NCI-H1436 (cell line): Measurements from ENCODE around the gene PSMD4.
"Not testable (repeated sequence)": the region's sequence is repeated elsewhere in the genome, so short reads cannot be mapped to it uniquely, and the experiment has no call there.

Source experiments
- DNase-seq: peaks from one replicate; lab custom pipeline; 2025; lab: John Stamatoyannopoulos, UW

The PSMD4 gene

DNA sequence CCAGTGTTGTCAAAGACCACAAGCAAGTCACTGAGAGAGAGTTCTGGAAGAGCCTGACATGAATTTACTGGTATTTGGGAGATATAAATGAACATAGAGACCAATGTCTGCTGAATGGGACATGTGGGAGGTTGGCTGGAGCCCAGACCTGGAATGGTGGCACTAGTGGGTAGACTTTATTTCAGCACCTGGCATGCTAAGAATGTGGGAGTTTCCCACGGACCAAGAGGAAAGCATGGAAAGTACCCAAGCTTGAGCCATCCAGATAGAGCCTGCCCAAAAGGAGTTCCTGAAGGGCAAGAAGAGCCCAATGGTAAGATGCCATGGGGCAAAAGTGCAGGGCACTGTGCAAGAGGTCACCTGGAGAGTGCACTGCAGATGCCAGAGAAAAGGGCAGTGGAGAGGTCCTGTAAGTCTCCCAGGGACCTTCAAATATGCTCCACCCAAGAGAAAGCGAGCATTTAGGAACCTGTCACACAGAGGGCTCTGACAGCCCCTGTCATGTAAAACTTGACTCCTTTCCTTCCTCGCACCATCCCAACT lies 19.5 kb downstream of the PSMD4 start:
- DNase-seq = no peak

DNA sequence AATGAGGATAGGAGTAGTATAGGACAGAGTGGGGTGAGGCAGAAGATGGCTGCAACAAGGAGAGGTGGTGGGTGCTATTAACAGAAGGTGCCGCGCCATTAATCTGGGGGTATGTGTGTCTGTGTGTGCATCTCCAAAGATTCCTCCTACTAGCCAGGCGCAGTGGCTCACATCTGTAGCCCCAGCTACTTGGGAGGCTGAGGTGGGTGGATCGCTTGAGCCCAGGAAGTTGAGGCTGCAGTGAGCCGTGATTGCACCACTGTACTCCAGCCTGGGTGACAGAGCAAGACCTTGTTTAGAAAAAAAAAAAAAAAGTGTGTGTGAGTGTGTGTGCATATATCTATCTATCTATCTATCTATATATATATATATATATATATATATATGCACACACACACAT lies 20.8 kb downstream of the PSMD4 start:
- not testable (repeated sequence) for DNase-seq

DNA sequence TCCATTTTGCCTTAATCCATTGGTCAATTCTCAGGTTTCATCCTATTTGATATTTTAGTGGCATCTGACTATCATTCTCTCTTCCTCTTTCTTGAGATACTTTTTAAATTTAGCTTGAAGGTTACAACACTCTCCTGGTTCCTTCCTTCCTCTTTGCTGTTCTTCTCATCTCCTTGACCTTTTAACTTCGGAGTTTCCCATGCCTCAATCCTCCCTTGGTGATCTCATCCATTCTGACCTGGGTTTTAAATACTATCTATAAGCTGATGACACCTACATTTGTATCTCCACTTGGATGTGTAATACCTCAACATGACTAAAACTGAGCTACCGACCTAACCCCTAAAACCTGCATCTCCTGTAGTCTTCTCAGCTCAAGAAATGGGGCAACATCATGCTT lies 22.7 kb downstream of the PSMD4 start:
- no peak for DNase-seq

DNA sequence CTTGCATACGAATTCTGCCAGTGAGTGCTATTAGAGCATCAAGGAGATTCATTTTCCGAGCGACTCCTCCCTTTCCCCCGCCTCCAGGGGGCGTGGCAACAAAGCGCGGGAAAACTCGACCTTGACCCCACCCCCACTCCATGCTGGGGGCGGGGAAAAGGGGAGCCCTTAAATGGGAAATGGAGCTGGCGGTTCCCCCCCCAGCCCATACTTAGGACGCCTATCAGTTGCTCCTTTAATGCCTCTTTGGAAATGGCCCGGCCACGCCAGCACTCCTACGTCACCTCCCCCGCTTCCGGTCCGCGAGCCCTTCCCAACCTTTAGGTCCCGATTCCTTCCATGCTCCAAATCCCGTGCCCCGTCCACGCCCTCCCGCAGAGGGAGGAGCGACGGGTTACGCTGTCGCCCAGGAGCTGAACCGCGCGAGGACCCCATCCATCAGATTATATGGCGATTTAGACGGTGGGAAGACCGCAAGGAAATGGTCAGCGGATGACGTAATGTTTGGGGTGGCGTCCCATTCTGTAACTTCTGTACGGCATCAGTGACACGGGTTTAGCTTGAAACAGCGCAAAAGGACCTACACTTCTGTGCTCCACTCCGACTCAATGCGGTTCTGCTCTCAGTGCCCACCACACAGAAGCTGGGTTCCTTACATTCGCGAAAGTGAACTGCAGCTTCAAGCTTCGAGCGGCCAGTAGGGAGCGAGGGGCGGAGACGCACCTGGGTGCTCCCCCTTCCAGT lies 26.9 kb downstream of the PSMD4 start:
- DNase-seq = peak; percentile 97

DNA sequence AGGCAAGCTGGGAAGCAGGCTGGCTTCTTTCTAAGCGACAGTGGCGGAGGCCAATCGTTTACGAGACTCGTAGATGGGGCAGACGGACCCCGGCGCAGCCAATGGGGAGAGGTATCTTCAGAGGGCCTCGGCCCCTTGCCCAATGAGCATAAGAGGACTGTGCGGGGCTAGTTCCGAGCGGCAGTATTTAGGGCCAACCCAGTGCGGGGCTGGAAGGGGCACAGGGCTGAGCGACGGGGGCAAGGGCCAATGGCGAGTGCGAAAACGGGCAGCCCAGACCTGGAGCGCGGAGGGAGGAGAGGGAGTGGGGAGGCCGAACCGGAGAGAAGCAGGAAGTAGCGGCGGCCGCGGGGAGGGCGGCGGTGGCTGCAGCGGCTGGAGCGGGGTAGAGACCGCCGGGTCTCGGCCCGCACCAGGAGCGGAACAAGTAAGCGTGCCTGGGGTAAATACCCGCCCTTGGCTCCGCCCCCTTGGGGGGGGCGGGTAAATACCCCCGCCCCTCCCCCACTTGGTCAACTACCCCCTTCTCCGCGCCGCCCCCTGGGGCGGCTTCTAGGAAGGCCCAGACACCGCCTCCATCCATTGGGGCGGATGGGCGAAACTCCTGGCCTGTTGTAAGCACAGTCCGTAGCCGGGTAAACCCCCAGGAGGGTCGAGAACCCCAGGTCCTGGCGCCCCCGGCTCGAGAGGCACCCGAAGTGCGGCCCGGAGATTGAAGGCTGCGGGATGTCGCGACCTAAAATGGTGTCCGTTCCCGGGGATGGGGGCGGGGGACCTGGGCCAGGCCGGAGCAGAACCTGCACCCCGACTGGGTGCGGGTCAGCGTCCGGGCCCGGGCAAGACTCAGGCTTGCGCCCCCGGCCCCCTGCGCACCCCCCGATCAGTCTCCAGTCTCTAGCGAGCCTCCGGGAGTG lies 27.7 kb downstream of the PSMD4 start, which contains the start of gene ZNF687:
Gene ZNF687 (plus strand): TSS at position 331 of the 914 bp plus-strand sequence. CDS start 3,993 bp downstream, outside the sequence.
- peak; percentile 100 for DNase-seq

DNA sequence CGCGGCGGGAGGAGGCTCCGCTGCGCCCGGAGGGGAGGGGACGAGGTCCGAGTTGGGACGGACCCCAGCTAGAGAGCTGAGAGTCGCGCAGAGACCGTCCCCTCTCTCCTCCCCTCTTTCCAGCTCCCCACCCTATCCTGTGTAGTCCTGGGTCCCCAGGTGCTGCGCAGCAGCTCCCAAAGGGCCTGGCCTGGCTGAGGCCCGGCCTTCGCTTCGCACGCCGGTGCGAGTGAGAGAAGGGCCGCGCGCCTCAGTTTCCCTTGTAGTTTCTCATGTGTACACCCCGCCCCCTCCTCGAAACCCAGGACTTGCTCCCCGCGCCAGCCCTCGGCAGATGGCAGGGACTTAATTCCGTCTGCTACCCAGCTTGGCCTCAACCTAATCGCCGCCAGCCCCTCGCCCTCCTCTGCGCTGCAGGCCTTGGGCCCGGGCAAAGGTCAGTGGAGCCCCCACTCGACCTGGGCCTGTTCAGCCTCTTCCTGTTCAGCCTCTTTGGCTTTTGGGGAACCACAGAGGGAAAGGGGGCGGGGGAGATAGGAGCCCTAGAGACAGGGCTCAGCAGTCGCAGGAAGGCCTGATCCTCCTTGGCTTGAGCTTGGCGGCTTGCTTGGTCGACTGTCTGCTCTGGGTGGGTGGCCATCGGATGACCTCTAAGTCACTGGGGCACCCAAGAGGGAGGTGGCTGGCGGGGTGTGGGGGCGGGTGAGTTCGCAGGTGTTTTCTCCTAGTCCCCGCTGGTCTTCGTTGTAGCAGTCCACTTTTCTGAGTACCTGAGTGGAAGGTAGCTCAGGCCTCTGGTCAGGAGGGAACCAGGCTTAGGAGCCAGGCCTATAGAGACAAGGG lies 28.6 kb downstream of the PSMD4 start:
- DNase-seq = peak; percentile 3

DNA sequence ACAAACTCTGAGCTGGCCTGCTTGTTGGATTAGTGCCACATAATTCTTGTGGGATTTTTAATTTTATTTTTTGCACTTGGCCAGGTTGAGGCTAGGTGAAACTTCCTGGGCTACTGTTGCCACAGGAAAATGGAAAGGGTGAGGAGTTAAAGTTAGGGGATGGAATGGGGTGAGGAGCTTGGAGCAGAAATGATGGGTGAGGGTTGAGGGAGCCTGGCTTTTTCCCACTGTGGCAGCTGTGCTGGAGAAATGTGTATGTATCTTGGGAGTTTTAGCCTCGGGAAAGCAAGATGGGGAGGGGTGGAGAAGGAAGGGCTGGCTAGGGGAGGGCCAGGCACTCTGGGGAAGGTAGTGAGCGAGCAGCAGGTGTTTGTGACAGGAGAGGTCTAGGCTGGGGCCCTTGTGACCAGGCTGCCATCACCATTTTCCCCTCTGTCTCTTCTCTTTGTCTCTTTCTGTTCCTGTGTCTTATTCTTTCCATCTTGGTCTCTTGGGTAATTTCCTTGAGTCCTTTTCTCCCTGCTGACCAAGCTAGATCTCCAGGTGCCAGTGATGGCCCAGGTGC lies 29.6 kb downstream of the PSMD4 start:
- DNase-seq = no peak

DNA sequence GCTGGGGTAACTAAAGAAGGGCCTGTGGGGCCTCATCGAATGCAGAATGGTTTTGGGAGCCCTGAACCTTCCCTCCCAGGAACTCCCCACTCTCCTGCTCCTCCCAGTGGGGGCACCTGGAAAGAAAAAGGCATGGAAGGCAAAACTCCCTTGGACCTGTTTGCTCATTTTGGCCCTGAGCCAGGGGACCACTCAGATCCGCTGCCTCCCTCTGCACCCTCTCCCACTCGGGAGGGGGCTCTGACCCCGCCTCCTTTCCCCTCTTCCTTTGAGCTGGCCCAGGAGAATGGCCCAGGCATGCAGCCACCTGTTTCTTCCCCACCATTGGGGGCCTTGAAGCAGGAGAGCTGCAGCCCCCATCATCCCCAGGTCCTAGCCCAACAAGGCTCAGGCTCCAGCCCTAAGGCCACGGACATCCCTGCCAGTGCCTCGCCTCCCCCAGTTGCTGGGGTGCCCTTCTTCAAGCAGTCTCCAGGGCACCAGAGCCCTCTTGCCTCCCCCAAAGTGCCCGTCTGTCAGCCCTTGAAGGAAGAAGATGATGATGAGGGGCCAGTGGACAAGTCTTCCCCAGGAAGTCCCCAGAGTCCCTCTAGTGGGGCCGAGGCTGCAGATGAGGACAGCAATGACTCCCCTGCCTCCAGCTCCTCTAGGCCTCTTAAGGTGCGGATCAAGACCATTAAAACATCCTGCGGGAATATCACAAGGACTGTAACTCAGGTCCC lies 32.2 kb downstream of the PSMD4 start:
- DNase-seq = no peak

DNA sequence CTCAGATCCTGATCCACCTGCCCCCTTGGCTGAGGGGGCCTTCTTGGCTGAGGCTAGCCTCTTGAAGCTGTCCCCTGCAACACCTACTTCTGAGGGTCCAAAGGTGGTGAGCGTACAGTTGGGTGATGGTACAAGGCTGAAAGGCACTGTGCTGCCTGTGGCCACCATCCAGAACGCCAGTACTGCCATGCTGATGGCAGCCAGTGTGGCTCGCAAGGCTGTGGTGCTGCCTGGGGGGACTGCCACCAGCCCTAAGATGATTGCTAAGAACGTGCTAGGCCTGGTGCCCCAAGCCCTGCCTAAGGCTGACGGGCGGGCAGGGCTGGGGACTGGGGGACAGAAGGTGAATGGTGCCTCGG lies 32.8 kb downstream of the PSMD4 start:
- no peak for DNase-seq

DNA sequence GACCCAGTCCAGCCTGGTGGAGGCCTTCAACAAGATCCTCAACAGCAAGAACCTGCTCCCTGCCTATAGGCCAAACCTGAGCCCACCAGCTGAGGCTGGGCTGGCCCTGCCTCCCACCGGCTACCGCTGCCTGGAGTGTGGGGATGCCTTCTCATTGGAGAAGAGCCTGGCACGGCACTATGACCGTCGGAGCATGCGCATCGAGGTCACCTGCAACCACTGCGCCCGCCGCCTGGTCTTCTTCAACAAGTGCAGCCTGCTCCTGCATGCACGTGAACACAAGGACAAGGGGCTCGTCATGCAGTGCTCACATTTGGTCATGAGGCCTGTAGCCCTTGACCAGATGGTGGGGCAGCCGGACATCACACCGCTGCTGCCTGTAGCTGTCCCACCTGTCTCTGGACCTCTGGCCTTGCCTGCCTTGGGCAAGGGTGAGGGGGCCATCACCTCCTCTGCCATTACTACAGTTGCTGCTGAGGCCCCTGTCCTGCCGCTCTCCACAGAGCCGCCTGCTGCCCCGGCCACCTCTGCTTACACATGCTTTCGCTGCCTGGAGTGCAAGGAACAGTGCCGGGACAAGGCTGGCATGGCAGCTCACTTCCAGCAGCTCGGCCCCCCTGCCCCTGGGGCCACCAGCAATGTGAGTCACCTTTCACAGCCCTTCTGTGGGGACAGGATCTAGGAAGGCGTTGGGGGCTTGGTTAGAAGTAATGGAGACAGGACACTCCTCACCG lies 33.4 kb downstream of the PSMD4 start:
- no peak for DNase-seq

DNA sequence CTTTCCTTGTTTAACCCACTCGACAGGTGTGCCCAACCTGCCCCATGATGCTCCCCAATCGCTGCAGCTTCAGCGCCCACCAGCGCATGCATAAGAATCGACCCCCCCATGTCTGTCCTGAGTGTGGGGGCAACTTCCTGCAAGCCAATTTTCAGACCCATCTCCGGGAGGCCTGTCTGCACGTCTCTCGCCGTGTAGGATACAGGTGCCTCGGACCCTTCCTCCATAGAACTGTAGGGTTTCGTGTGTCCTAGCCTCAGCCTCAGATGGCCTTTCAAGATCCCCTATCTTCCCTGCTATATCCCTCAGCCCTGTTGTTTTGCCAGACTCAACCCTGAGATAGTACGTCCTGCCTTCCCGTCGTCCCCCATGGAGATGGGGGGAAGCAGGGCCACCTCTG lies 34.0 kb downstream of the PSMD4 start:
- DNase-seq = no peak

DNA sequence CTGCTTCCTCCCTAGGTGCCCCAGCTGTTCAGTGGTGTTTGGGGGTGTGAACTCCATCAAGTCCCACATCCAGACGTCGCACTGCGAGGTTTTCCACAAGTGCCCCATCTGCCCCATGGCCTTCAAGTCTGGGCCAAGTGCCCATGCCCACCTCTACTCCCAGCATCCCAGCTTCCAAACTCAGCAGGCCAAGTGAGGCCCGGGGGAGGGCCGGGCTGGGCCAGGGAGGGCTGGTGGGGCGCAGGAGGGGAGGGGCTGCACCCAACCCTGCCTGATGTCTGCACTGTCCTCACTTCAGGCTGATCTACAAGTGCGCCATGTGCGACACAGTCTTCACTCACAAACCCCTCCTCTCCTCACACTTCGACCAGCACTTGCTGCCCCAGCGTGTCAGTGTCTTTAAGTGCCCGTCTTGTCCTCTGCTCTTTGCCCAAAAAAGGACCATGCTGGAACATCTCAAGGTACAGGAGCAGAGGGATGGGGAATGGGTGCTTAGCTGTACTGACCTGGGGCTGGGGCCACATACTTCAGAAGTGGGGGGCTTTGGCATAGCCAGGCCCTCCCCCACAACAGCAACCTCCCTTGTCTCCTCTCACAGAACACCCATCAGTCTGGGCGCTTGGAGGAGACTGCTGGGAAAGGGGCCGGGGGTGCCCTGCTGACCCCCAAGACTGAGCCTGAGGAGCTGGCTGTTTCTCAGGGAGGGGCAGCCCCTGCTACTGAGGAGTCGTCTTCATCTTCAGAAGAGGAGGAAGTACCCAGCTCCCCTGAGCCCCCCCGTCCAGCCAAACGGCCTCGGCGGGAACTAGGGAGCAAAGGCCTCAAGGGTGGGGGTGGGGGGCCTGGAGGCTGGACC lies 34.8 kb downstream of the PSMD4 start:
- DNase-seq = no peak

DNA sequence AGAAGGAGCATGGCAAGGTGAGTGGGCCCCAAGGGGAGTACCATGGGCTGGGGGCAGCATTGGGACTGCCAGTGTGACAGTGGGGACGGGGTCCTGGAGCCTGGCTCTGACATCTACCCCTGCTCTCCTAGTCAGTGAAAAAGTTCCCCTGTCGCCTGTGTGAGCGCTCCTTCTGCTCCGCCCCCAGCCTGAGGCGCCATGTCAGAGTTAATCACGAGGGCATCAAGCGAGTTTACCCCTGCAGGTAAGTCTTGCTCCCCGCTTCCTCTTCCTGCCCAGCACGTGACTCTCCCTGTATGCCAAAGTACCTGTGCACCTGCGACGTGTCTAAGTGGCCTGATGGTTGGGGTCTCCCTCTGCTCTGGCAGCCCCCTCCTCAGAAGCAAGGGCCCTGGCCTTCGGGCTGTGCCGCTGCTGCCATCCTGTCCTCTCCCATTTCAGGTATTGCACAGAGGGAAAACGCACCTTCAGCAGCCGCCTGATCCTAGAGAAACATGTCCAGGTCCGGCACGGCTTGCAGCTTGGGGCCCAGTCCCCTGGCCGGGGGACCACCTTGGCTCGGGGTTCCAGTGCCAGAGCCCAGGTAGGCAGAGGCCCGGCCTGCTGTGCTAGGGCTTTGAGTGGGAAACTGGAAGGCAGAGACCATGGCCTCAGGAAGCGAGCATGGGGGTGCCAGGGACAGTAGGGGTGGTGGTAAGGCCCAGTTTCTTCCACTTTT lies 35.6 kb downstream of the PSMD4 start:
- DNase-seq = no peak

DNA sequence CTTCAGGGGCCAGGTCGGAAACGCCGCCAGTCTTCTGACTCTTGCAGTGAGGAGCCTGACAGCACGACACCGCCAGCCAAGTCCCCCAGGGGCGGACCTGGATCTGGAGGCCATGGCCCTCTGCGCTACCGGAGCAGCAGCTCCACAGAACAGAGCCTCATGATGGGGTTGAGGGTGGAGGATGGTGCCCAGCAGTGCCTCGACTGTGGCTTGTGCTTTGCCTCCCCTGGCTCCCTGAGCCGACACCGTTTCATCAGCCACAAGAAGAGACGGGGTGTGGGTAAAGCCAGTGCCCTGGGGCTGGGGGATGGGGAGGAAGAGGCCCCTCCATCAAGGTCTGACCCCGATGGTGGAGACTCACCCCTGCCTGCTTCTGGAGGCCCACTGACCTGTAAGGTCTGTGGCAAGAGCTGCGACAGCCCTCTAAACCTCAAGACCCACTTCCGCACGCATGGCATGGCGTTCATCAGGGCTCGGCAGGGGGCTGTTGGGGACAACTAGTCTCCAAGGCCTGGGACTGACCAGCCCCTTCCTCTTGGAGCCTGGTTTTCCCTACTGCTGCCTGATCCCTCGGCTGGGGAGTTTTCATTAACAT lies 36.3 kb downstream of the PSMD4 start:
- no peak for DNase-seq

DNA sequence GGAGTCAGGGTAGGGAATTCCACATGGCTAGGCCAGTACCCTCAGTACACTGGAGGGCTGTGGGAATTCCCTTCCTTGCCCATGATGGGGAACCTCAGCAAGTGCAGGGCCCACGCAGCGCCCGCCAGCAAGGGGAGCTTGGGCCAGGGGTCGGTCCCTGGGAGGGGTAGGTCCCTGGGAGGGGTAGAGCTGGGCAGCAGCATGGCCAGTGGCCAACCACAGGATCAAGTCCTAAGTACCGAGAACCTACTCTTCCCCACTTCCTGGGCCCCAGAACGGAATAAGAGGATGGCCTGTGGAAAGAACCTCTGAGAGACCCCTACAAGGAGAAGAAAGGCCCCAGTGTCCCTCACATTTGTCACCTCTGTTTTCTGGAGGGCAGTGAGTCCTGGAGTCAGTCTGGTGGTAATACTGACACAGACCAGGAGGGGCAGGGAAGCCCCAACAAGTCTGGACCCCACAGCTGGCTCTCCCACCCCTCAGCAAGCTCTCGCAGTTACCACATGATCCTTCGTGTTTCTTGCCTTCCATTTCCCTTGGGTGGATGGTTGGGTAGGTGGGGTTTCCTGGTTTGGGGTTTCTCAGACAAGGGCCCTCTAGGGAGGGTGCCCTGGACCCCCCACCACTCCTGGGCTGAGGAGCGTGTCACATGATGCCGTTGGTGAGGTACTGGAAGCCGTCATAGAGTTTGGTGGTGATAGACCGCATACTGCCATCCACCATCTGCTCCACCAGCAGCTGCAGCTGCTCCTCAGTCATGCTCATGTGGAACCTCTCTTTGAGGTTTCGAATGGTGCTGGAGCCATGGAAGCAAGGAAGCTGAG lies 37.9 kb downstream of the PSMD4 start:
- no peak for DNase-seq

DNA sequence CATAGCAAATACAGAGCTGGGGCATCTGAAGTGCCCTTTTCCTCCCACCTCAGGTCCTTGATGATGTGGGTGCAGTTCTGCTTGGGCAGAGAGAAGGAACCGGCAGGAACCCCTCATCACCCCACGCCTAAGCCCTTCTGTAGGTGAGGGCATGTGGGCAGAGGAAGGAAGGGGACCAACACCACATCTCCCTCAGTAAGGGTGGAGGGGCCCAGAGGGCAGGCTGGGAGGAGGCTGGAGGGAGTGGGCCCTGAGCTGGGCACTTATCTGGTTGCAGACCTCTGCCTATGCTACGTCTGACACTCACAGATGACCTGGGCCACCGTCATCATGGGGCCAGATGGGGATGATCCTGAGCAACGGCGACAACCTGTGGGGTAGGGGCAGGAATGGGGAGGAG lies 38.6 kb downstream of the PSMD4 start:
- DNase-seq = no peak

DNA sequence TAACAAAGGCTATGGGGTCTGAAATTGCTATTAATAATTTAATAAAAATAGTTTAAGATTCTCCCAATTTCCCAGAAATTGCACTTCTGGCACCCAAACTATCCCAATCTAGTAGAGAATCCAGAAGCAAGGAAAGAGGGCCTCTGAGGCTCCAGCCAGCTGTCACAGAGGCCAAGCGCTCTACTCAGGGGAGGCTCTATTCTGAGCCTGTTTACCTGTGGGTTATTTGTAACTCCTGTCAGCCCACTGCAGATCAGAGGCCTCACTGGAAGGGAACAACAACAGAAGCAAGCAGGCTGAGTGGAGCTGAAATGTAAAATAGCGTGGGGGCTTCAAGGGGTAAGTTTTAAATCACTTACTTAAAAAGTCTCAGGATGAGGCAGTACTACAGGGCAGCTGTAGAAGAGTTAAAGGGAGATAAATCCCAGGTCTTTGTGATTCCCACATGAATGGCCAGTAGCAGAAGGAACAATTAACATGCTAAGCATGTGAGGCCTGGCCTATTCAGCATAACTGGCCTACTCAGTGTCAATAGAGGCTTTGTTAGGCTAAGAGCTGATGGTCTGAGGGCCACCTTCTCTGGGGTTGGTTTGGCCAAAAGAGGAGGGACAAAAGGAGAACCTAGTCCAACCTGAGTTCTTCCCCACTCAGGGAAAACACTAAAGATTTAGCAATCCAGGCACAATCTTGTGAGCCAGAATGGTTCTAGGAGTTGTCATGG lies 40.4 kb downstream of the PSMD4 start:
- DNase-seq = no peak
